ENCODE measurements around the gene CCNL2.

- TF ChIP-seq POLR2AphosphoS5 (IDR thresholded peaks at IDR 0.05; ENCODE audit: borderline replicate concordance, low read depth, low read length) (no peak), EZH2 (IDR thresholded peaks at IDR 0.05) (no peak)
Measured at GRCh38 chr1:1425426-1425752, 26.3 kb upstream of the CCNL2 start.
